B cell (primary cell): Measurements from ENCODE around the gene ORC2. TPM values are rescaled to one million over a fixed set of nuclear protein-coding genes. Genes with fewer than 3 reads are reported as not detected.

ENCODE experiments used
- ATAC-seq: fragments of 200-7000 bp; cut with Tn5 transposase; one replicate; pipeline ENCODE4 v1.10.0; 2021; ENCODE audit warnings: low read depth, mild to moderate bottlenecking, moderate number of reproducible peaks, moderate library complexity
- CTCF ChIA-PET: fragments of 350-600 bp; sonication (Branson Sonifier 250); formaldehyde crosslinking; loops from one replicate; lab custom pipeline; 2021; ENCODE audit warnings: antibody characterized with exemption, inconsistent platforms; lab: Charles Lee
- POLR2A ChIA-PET: fragments of 350-600 bp; sonication (Branson Sonifier 250); formaldehyde crosslinking; loops from one replicate; lab custom pipeline; 2021; ENCODE audit warnings: antibody characterized with exemption; lab: Charles Lee
- DNase-seq: peaks from one replicate; pipeline ENCODE4 v3.0.0; 2013
- H2AFZ ChIP-seq: 2 replicates; pipeline ENCODE4 v1.6.1; 2012; ENCODE audit warnings: mild to moderate bottlenecking, low read depth, low read length; ENCODE audit not compliant: insufficient read depth, poor library complexity, severe bottlenecking
- H3K27ac ChIP-seq, 2 donors: 1 replicate in 1 of 2; 2 replicates in 1 of 2; pipeline ENCODE4 v1.5.1; 2012 to 2013; ENCODE audit warnings: low read length in 2 of 2, mild to moderate bottlenecking in 2 of 2, moderate library complexity in 1 of 2
- H3K27me3 ChIP-seq, 4 experiments: fragments of 200-600 bp in 1 of 4; sonication (generic) in 1 of 4; replicated peaks in 1 of 4; 1 replicate in 2 of 4; 2 replicates in 2 of 4; pipeline versions ENCODE4 v1.6.1 to v1.7.0; 2013 to 2016; ENCODE audit warnings: low read length in 3 of 4, mild to moderate bottlenecking in 2 of 4, mixed read lengths in 1 of 4, moderate library complexity in 1 of 4; ENCODE audit not compliant: insufficient read depth in 4 of 4, control insufficient read depth in 3 of 4; ENCODE audit errors: control extremely low read depth in 1 of 4
- H3K36me3 ChIP-seq, 2 experiments: replicated peaks in 1 of 2; 1 replicate in 1 of 2; 2 replicates in 1 of 2; pipeline versions ENCODE4 v1.6.1 to v1.7.1; 2013; ENCODE audit warnings: low read length in 1 of 2; ENCODE audit not compliant: insufficient read depth in 2 of 2, control insufficient read depth in 1 of 2; ENCODE audit errors: control extremely low read depth in 1 of 2, extremely low read depth in 1 of 2
- H3K4me1 ChIP-seq, 2 donors: fragments of 200-600 bp in 1 of 2; sonication (generic) in 1 of 2; 1 replicate in 1 of 2; 2 replicates in 1 of 2; pipeline versions ENCODE4 v1.5.1 to v1.6.1; 2013 to 2017; ENCODE audit warnings: low read length in 2 of 2; ENCODE audit not compliant: control insufficient read depth in 2 of 2, insufficient read depth in 2 of 2
- H3K4me2 ChIP-seq: replicated peaks from 2 replicates; pipeline ENCODE3; 2012; ENCODE audit warnings: mild to moderate bottlenecking, low read depth, low read length; ENCODE audit not compliant: poor library complexity, severe bottlenecking
- H3K4me3 ChIP-seq, 5 experiments: fragments of 200-600 bp in 1 of 5; sonication (generic) in 1 of 5; 1 replicate in 3 of 5; 2 replicates in 2 of 5; pipeline versions ENCODE4 v1.5.1 to v1.7.0; 2011 to 2016; ENCODE audit warnings: low read length in 4 of 5, mild to moderate bottlenecking in 4 of 5, low read depth in 2 of 5, control low read depth in 1 of 5, moderate library complexity in 1 of 5; ENCODE audit not compliant: insufficient read depth in 1 of 5; ENCODE audit errors: control extremely low read depth in 1 of 5, extremely low read depth in 1 of 5
- H3K79me2 ChIP-seq: fragments of 200-600 bp; sonication (generic); one replicate; pipeline ENCODE4 v1.6.0; 2016; ENCODE audit warnings: low read length; ENCODE audit not compliant: control insufficient read depth, insufficient read depth
- H3K9ac ChIP-seq: fragments of 200-600 bp; sonication (generic); 2 replicates; pipeline ENCODE4 v1.6.1; 2017; ENCODE audit warnings: mild to moderate bottlenecking, low read length, moderate library complexity
- H3K9me3 ChIP-seq, 3 donors: one replicate each; pipeline versions ENCODE4 v1.6.1 to v1.7.1; 2013; ENCODE audit warnings: low read length in 2 of 3; ENCODE audit not compliant: control insufficient read depth in 2 of 3, insufficient read depth in 1 of 3; ENCODE audit errors: control extremely low read depth in 1 of 3
- H4K20me1 ChIP-seq: 2 replicates; pipeline ENCODE4 v1.6.0; 2012; ENCODE audit warnings: mild to moderate bottlenecking, low read length; ENCODE audit not compliant: insufficient read depth, control insufficient read depth, poor library complexity, severe bottlenecking
- H3K27ac Mint-ChIP-seq: one replicate; pipeline ENCODE4 v1.8.0; 2021; ENCODE audit warnings: mixed read lengths
- H3K27me3 Mint-ChIP-seq: one replicate; pipeline ENCODE4 v1.8.0; 2021; ENCODE audit warnings: mixed read lengths
- H3K4me1 Mint-ChIP-seq: one replicate; pipeline ENCODE4 v1.8.0; 2021; ENCODE audit warnings: mixed read lengths
- H3K4me3 Mint-ChIP-seq: one replicate; pipeline ENCODE4 v1.8.0; 2021; ENCODE audit warnings: mixed read lengths
- H3K9me3 Mint-ChIP-seq: one replicate; pipeline ENCODE4 v1.8.0; 2022; ENCODE audit warnings: mixed read lengths; ENCODE audit not compliant: insufficient read depth
- EZH2 ChIP-seq: IDR thresholded peaks from 2 replicates; pipeline ENCODE4 v1.6.1; 2012; ENCODE audit warnings: borderline replicate concordance, low read depth, mild to moderate bottlenecking, moderate library complexity, low read length; ENCODE audit not compliant: insufficient read depth, poor library complexity, severe bottlenecking
- WGBS: methylation state at CpG from one replicate; pipeline ENCODE4 v1.1.5; 2013; ENCODE audit warnings: missing lambda C conversion rate; ENCODE audit not compliant: insufficient coverage; 5-methylcytosine and 5-hydroxymethylcytosine counted together
- intact Hi-C: fragments of 100-400 bp; cut with micrococcal nuclease; formaldehyde crosslinking; loops from one replicate; pipeline ENCODE4 v1.10.0; 2022
- polyA plus RNA-seq: library from polyadenylated mRNA; depleted of rRNA; stranded (reverse); fragments of >200 nt; gene quantifications from 2 replicates; pipeline ENCODE4 v1.2.3, GENCODE V29; 2012
- total RNA-seq, 2 donors: library from RNA; stranded (reverse); fragments of 120-200 nt in 1 of 2; gene quantifications; 1 replicate in 1 of 2; 2 replicates in 1 of 2; pipeline versions ENCODE4 v1.2.3 to v1.2.4, GENCODE V29; 2013 to 2022
- TF ChIP-seq, protein P1 (sequence below): fragments of 200-600 bp; IDR thresholded peaks from one replicate; pipeline ENCODE4 v1.8.0; 2022; ENCODE audit warnings: antibody characterized with exemption, mild to moderate bottlenecking

ORC2 gene
- total and polyA plus RNA-seq, 2 donors (not counting 1 experiment from before 2014, with no cell fraction given) = 6.4 to 50.6 TPM

DNA sequence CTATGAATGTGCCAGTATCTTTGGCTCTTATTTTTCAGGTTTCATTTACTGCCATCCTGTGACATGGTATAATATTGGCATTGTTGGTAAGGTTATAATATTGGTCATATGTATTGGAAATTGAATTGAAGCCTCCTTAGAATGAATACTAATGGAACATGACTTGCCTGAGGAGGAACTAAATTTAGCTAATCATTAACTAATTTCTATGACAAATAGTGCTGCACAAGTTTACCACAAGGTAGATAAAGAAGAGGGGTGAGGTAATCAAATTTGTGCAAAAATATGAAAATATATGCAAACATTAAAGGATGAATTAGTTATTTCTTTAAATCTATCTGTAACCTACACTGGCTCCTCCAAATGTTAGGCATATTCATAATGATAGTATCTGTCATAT is 43.2 kb upstream of the ORC2 start:
- CTCF ChIA-PET = no interaction called here
- Histone ChIP-seq H3K9me3 (no peaks in the 10 kb centered on the region), H3K79me2 (no peaks in the 10 kb centered on the region), H2AFZ (no peak overlapping the region), H3K27ac (no peak overlapping the region), H3K4me3 (no peak overlapping the region), H4K20me1 (no peaks in the 10 kb centered on the region), H3K36me3 (peaks cover 0 to 43% of the 10 kb centered on the region in 2 experiments), H3K27me3 (no peaks in the 10 kb centered on the region), H3K4me1 (no peaks in the 10 kb centered on the region), H3K4me2 (no peak overlapping the region), H3K9ac (no peak overlapping the region)
- Mint-ChIP-seq H3K27ac (no peak overlapping the region), H3K27me3 (no peaks in the 10 kb centered on the region), H3K4me3 (no peak overlapping the region), H3K9me3 (no peaks in the 10 kb centered on the region), H3K4me1 (no peaks in the 10 kb centered on the region)
- POLR2A ChIA-PET = no interaction called here
- no peak for TF ChIP-seq EZH2
- TF ChIP-seq, protein P1, sequence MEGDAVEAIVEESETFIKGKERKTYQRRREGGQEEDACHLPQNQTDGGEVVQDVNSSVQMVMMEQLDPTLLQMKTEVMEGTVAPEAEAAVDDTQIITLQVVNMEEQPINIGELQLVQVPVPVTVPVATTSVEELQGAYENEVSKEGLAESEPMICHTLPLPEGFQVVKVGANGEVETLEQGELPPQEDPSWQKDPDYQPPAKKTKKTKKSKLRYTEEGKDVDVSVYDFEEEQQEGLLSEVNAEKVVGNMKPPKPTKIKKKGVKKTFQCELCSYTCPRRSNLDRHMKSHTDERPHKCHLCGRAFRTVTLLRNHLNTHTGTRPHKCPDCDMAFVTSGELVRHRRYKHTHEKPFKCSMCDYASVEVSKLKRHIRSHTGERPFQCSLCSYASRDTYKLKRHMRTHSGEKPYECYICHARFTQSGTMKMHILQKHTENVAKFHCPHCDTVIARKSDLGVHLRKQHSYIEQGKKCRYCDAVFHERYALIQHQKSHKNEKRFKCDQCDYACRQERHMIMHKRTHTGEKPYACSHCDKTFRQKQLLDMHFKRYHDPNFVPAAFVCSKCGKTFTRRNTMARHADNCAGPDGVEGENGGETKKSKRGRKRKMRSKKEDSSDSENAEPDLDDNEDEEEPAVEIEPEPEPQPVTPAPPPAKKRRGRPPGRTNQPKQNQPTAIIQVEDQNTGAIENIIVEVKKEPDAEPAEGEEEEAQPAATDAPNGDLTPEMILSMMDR = no peak
- DNase-seq = no peak
- ATAC-seq = no peak
- intact Hi-C loops = no loop called here

DNA sequence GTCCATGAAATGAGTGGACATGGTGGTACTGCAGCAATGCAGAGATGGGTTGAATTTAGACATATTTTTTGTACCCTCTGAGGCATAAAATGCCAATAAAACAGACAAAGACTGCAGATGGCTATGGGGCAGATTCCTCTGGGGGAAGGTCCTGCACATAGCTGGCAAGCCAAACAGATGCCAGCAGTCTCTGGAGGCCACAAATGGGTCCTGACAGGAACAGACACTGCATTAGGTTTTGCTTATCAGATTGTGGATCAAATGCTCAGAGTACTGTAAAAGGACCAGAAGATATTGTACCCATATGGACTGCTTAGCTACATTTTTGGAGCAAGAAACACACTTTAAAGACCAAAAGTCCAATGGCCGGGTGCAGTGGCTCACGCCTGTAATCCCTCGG is 40.9 kb upstream of the ORC2 start:
- H3K79me2 ChIP-seq = no peaks in the 10 kb centered on the region
- H3K4me1 ChIP-seq = no peaks in the 10 kb centered on the region
- H3K4me3 Mint-ChIP-seq = no peak overlapping the region
- H3K27me3 ChIP-seq = no peaks in the 10 kb centered on the region
- no peak overlapping the region for H3K4me3 ChIP-seq
- H3K4me1 Mint-ChIP-seq = no peaks in the 10 kb centered on the region
- no peaks in the 10 kb centered on the region for H3K27me3 Mint-ChIP-seq
- peaks cover 0 to 48% of the 10 kb centered on the region in 2 experiments for H3K36me3 ChIP-seq
- H3K9me3 Mint-ChIP-seq = no peaks in the 10 kb centered on the region
- H2AFZ ChIP-seq = no peak overlapping the region
- no peak overlapping the region for H3K9ac ChIP-seq
- no peak overlapping the region for H3K27ac Mint-ChIP-seq
- no peak overlapping the region for H3K27ac ChIP-seq
- ATAC-seq (no peak), DNase-seq (no peak)
- WGBS = 100% methylated on average over 3 of the region's 3 CpGs
- intact Hi-C loops = no loop called here
- H4K20me1 ChIP-seq = no peaks in the 10 kb centered on the region
- H3K4me2 ChIP-seq = no peak overlapping the region
- ChIA-PET POLR2A (no interaction called here), CTCF (no interaction called here)
- H3K9me3 ChIP-seq = no peaks in the 10 kb centered on the region
- TF ChIP-seq, protein P1 = no peak
- TF ChIP-seq EZH2 = no peak
